Body of pancreas (tissue), 4 donors: ENCODE results near the gene SYNGR1.

Source experiments
- POLR2A ChIP-seq, 3 donors: fragments of 450-650 bp; IDR thresholded peaks; one replicate each; pipeline ENCODE4 v1.6.1; 2016; ENCODE audit warnings: antibody characterized with exemption in 3 of 3, mild to moderate bottlenecking in 2 of 3
- TF ChIP-seq, protein P1 (sequence below), 7 experiments: fragments of 450-650 bp in 4 of 7; fragments of 200-600 bp in 3 of 7; sonication (generic) in 3 of 7; IDR thresholded peaks; one replicate each; pipeline ENCODE4 v1.5.1; 2016 to 2019; ENCODE audit warnings: antibody characterized with exemption in 7 of 7

DNA sequence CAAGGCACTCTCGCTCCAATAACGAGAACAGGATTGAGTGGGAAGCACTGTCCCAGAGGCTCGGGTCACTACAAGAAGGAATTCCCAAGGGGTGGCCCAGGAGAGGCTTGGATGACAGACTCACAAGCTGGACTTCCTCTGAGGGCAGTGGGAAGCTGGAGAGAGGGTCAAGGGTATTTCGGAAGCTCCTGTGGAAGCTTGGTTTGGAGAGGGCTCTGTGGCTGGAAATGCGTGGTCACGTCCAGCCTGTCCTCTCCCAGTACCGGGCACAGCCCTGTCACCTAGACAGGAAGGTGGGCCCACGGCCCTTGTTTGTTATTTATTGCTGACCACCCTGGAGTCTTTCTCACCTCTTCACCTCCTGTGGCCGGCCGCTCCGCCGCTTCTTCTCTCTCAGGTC, 5.3 kb downstream of the SYNGR1 start:
- TF ChIP-seq, protein P1, sequence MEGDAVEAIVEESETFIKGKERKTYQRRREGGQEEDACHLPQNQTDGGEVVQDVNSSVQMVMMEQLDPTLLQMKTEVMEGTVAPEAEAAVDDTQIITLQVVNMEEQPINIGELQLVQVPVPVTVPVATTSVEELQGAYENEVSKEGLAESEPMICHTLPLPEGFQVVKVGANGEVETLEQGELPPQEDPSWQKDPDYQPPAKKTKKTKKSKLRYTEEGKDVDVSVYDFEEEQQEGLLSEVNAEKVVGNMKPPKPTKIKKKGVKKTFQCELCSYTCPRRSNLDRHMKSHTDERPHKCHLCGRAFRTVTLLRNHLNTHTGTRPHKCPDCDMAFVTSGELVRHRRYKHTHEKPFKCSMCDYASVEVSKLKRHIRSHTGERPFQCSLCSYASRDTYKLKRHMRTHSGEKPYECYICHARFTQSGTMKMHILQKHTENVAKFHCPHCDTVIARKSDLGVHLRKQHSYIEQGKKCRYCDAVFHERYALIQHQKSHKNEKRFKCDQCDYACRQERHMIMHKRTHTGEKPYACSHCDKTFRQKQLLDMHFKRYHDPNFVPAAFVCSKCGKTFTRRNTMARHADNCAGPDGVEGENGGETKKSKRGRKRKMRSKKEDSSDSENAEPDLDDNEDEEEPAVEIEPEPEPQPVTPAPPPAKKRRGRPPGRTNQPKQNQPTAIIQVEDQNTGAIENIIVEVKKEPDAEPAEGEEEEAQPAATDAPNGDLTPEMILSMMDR (IDR thresholded peaks at IDR 0.05) = no peak
- no peak for TF ChIP-seq POLR2A (IDR thresholded peaks at IDR 0.05)
